Neural cell (in vitro differentiated cells): ENCODE data around the gene SFMBT2. TPM values are rescaled to one million over a fixed set of nuclear protein-coding genes. Genes with fewer than 3 reads are reported as not detected.

ENCODE experiments used
- H2AFZ ChIP-seq: fragments of 200-600, 300-800 bp; sonication (generic), shearing (Covaris generic); 2 replicates; pipeline ENCODE4 v1.6.0; 2014; ENCODE audit warnings: low read depth, mild to moderate bottlenecking, antibody characterized with exemption, low read length, moderate library complexity
- H3F3A ChIP-seq: fragments of 200-600 bp; shearing (Covaris generic); 2 replicates; pipeline ENCODE4 v1.6.1; 2016; ENCODE audit warnings: mild to moderate bottlenecking, moderate library complexity, mixed read lengths, antibody characterized with exemption, low read length; ENCODE audit not compliant: insufficient read depth, poor library complexity, severe bottlenecking
- H3K27ac ChIP-seq: fragments of 200-600, 300-800 bp; sonication (generic), shearing (Covaris generic); 2 replicates; pipeline ENCODE4 v1.5.1; 2014; ENCODE audit warnings: mild to moderate bottlenecking, low read length, moderate library complexity
- H3K27me3 ChIP-seq: fragments of 300-800, 200-600 bp; sonication (generic), shearing (Covaris generic); 2 replicates; pipeline ENCODE4 v1.6.0; 2014; ENCODE audit warnings: mild to moderate bottlenecking, low read depth, low read length, moderate library complexity; ENCODE audit not compliant: insufficient read depth
- H3K36me3 ChIP-seq: fragments of 300-800, 200-600 bp; sonication (generic), shearing (Covaris generic); 2 replicates; pipeline ENCODE4 v1.5.1; 2014; ENCODE audit warnings: mild to moderate bottlenecking, antibody characterized with exemption, low read length, moderate library complexity; ENCODE audit not compliant: insufficient read depth
- H3K4me2 ChIP-seq: fragments of 300-800, 200-600 bp; sonication (generic), shearing (Covaris generic); 2 replicates; pipeline ENCODE4 v1.6.0; 2014; ENCODE audit warnings: mild to moderate bottlenecking, low read length
- H3K4me3 ChIP-seq: fragments of 300-800, 200-600 bp; sonication (generic), shearing (Covaris generic); 2 replicates; pipeline ENCODE4 v1.5.1; 2014; ENCODE audit warnings: mild to moderate bottlenecking, low read length, moderate library complexity
- H3K79me2 ChIP-seq: fragments of 200-600 bp; shearing (Covaris generic); replicated peaks from 2 replicates; pipeline ENCODE4 v1.6.0; 2014; ENCODE audit warnings: mild to moderate bottlenecking, low read length, moderate library complexity; ENCODE audit not compliant: insufficient read depth
- H3K9ac ChIP-seq: fragments of 300-800, 200-600 bp; sonication (generic), shearing (Covaris generic); 2 replicates; pipeline ENCODE4 v1.6.1; 2016; ENCODE audit warnings: mild to moderate bottlenecking, low read length, mixed read lengths
- H3K9me2 ChIP-seq: fragments of 200-600 bp; shearing (Covaris generic); 2 replicates; pipeline ENCODE4 v1.6.1; 2016; ENCODE audit warnings: mild to moderate bottlenecking, low read length, mixed read lengths; ENCODE audit not compliant: insufficient read depth
- H3K9me3 ChIP-seq: fragments of 200-600, 300-800 bp; sonication (generic), shearing (Covaris generic); 2 replicates; pipeline ENCODE4 v1.6.1; 2016; ENCODE audit warnings: mild to moderate bottlenecking, mixed run types, low read length, moderate library complexity, mixed read lengths
- H4K20me1 ChIP-seq: fragments of 200-600 bp; shearing (Covaris generic); 2 replicates; pipeline ENCODE4 v1.6.1; 2016; ENCODE audit warnings: mild to moderate bottlenecking, mixed run types; ENCODE audit not compliant: insufficient read depth
- CTCF ChIP-seq: fragments of 450-650 bp; IDR thresholded peaks from 2 replicates; pipeline ENCODE4 v1.5.1; 2014; ENCODE audit warnings: antibody characterized with exemption, mild to moderate bottlenecking, moderate library complexity; ENCODE audit not compliant: poor library complexity, severe bottlenecking
- EP300 ChIP-seq: fragments of 450-650 bp; conservative IDR thresholded peaks from 2 replicates; pipeline ENCODE4 v1.6.1; 2014; ENCODE audit warnings: antibody characterized with exemption, mild to moderate bottlenecking, moderate library complexity; ENCODE audit not compliant: poor library complexity, severe bottlenecking
- EZH2 ChIP-seq: fragments of 200-600, 300-800 bp; shearing (Covaris generic), sonication (generic); IDR thresholded peaks from 2 replicates; pipeline ENCODE4 v1.6.1; 2014; ENCODE audit warnings: antibody characterized with exemption, low read length, borderline replicate concordance, mild to moderate bottlenecking; ENCODE audit not compliant: insufficient read depth, poor library complexity, severe bottlenecking
- MXI1 ChIP-seq: fragments of 450-650 bp; conservative IDR thresholded peaks from 2 replicates; pipeline ENCODE4 v1.6.1; 2014; ENCODE audit warnings: antibody characterized with exemption, mild to moderate bottlenecking; ENCODE audit not compliant: poor library complexity, severe bottlenecking
- POLR2AphosphoS5 ChIP-seq: IDR thresholded peaks from 2 replicates; pipeline ENCODE4 v1.6.1; 2012
- RAD21 ChIP-seq: fragments of 450-650 bp; conservative IDR thresholded peaks from 2 replicates; pipeline ENCODE4 v1.6.1; 2014; ENCODE audit warnings: antibody characterized with exemption, mild to moderate bottlenecking, moderate library complexity
- REST ChIP-seq: IDR thresholded peaks from 2 replicates; pipeline ENCODE4 v1.6.1; 2012; ENCODE audit warnings: borderline replicate concordance
- SMC3 ChIP-seq: fragments of 450-650 bp; conservative IDR thresholded peaks from 2 replicates; pipeline ENCODE4 v1.6.1; 2014; ENCODE audit warnings: antibody characterized with exemption, mild to moderate bottlenecking, moderate library complexity; ENCODE audit not compliant: poor library complexity
- TAF1 ChIP-seq: IDR thresholded peaks from 2 replicates; pipeline ENCODE4 v1.6.1; 2012; ENCODE audit warnings: low read depth
- polyA plus RNA-seq: library from polyadenylated mRNA; depleted of rRNA; stranded (reverse); fragments of >200 nt; gene quantifications from 2 replicates; pipeline ENCODE4 v1.2.3, GENCODE V29; 2014

The SFMBT2 gene
- polyA plus RNA-seq, 1 donor from 2014 or later = 1.3 TPM

DNA sequence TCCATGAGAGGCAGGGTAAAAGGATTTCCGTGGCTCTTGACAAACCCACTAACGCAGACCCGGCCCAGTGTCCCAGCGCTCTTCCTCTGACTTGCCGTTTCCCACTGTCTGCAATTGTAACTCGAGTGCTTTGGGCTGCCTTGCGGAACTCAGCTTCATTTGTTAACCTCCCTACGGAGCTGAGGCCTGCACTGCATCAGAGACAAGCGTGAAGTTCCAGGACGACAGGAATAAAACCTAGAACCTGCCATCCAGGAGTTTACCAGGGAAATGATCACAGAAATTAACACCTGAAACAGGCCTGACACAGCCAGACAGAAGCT, 76.2 kb downstream of the SFMBT2 start:
- no peaks in the 10 kb centered on the region for H3K9me2 ChIP-seq
- no peak overlapping the region for H3K27ac ChIP-seq
- no peak overlapping the region for H2AFZ ChIP-seq
- no peaks in the 10 kb centered on the region for H3F3A ChIP-seq
- no peaks in the 10 kb centered on the region for H3K27me3 ChIP-seq
- no peaks in the 10 kb centered on the region for H3K36me3 ChIP-seq
- no peak overlapping the region for H3K4me2 ChIP-seq
- H3K9ac ChIP-seq = no peak overlapping the region
- no peaks in the 10 kb centered on the region for H4K20me1 ChIP-seq
- H3K79me2 ChIP-seq = no peaks in the 10 kb centered on the region
- H3K4me3 ChIP-seq = no peak overlapping the region
- TF ChIP-seq EP300 (no peak), EZH2 (no peak), REST (no peak), SMC3 (no peak), TAF1 (no peak), RAD21 (no peak), MXI1 (no peak), CTCF (no peak), POLR2AphosphoS5 (no peak)
- H3K9me3 ChIP-seq = no peaks in the 10 kb centered on the region

DNA sequence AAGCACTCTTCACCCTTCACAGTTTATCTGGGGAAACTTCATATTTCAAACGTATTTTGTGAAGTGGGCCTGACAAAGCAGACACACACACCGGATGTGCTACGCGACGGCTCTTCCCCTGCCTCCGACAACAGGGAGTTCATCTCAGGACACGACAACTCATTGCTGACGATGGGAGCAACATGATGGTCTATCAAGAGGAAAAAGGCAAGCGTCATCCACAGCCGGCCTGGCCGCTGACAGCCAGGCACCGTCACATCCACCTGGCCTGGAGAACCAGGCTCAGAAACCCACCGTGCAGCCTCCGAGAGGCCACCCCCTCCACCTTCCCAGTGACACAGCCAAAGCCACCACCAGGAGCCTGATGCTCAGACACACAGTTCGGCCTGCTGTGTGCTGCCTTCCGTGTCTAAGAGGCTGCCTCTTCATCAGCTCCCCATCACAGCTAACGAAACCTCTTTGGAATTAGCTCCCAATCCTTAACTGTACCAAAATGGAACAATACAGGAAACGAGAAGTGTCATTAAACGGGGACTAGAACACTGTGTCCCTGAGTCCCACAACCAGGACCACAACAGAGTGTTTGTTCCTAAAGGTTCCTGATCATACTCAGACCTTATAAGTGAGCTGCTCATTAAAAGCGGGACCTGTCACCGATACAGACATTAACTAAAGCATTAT, 76.7 kb downstream of the SFMBT2 start:
- TF ChIP-seq TAF1 (no peak), EZH2 (no peak), RAD21 (no peak), POLR2AphosphoS5 (no peak), MXI1 (no peak), CTCF (no peak), EP300 (no peak), SMC3 (no peak), REST (no peak)
- Histone ChIP-seq H3K9me3 (no peaks in the 10 kb centered on the region), H3K27ac (no peak overlapping the region), H3F3A (no peaks in the 10 kb centered on the region), H3K9ac (no peak overlapping the region), H3K4me3 (no peak overlapping the region), H3K36me3 (no peaks in the 10 kb centered on the region), H2AFZ (no peak overlapping the region), H3K27me3 (no peaks in the 10 kb centered on the region), H4K20me1 (no peaks in the 10 kb centered on the region), H3K9me2 (no peaks in the 10 kb centered on the region), H3K79me2 (no peaks in the 10 kb centered on the region), H3K4me2 (no peak overlapping the region)
